Activated T-helper 1 cell treated with anti-CD3 and anti-CD28 coated beads, Interleukin-2, amount 50 U/mL, for 16 hours (primary cell): Measurements from ENCODE around the gene ERAS.

Experiments
- DNase-seq, 2 donors: peaks; one replicate each; pipeline ENCODE4 v3.0.0-alpha.2; 2020; ENCODE audit warnings: low read depth in 1 of 2, low spot score in 1 of 2

Gene ERAS, protein sequence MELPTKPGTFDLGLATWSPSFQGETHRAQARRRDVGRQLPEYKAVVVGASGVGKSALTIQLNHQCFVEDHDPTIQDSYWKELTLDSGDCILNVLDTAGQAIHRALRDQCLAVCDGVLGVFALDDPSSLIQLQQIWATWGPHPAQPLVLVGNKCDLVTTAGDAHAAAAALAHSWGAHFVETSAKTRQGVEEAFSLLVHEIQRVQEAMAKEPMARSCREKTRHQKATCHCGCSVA

DNA sequence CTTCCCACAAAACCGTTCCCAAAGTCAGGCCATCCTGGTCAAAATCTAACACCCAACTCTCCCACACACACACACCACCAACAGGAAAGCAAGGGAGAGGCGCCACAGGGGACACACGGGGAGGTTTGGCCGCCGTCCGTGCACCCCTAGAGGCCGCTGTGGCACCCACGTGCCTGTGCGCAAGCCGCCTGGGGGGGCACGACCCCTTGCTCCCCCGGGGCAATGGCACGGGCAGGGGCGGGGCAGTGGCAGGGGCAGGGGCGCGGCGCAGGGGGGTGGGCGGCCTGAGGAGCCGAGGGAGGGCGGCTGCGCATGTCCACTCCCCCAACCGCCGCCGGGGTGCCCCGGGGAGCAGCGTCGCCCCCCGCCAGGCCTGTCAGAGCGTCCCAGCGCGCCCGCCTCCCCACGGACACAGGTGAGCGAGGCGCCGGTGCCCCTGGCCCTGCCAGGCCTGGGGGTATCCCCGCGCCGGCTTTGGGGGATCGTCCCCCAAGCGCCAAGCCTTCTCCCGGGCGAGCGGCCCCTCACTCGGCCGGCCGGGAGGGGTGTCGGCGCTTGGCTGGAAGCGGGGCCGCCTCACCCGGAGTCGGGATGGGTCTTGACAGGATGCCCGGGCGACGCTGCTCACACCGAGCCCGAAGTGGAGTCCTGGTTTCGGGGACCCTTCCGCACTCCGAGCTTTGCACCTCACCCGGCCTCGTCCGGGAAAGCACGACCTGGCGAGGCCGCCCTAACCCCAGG lies at the start of gene ERAS:
TSS of gene ERAS (plus strand) at position 379 of the 741 bp plus-strand sequence. CDS start 2,611 bp downstream, outside the sequence.
- no peak for DNase-seq

DNA sequence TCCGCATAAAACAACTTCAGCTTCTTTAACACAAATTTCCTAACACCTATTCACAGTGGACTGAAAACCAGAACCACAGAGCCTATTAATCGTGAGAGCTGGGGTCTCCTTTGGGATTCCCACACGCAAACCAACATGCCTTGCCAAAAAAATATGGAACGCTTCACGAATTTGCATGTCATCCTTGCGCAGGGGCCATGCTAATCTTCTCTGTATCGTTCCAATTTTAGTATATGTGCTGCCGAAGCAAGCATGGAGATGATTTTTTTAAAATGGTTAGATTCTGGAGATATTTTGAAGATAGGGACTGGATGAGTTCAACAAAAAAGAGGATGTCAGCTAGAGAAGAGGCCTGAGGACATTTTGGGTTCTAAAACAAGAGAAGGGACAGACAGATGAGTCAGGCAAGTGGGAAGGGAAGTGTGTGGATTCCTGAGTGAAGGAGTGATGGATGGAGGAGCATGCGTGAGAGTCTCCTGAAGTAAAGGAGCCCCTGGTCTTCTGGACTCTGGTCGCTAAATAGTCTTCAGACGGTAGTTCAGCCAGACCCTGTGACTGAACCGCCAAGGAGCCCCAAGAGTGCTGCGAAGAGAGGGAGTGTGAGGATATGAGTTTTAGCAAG lies 49.4 kb upstream of the ERAS start:
- no peak for DNase-seq

GRCh38 chrX:48779399-48779798 lies 46.9 kb upstream of the ERAS start:
- DNase-seq: no peak

GRCh38 chrX:48781705-48782104 lies 44.6 kb upstream of the ERAS start:
- no peak for DNase-seq

DNA sequence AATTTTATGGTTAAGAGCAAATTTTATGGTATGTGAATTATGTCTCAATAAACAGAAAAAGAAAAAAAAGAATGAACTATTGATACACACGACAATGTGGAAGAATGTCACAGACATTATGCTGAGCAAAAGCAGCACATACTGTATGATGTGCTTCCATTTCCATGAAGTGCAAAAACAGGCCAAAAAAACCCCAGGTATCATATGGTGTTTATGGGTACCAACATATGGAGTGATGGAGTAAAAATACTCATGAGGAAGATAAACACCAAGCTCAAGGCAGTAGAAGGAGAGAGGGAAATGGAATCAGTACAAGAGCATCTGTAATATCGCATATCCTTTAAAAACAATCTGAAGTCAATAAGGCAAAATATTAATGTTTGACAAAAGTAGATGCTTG lies 44.1 kb upstream of the ERAS start:
- no peak for DNase-seq

- no peak for DNase-seq
These were observed 43.5 kb upstream of the ERAS start for GRCh38 chrX:48782795-48783194.

DNA sequence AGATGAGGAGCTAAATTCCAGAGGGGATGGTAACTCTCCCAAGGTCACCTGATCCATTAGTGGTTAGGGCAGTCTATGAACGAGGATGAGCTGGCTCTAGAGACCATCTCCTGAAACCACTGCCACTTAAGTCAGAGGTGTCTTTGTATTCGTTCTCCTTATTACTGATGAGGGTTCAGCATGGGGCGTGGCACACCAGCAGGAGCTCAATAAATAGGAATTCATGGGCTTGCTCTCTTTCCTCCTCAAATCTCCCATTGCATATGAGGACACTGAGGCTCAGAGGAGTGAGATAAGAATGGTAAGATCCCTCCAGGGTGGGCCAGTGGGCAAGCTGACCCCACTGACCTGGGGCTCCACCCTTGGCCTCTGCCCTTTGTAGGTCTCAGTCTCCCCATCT lies 41.6 kb upstream of the ERAS start:
- no peak for DNase-seq

DNA sequence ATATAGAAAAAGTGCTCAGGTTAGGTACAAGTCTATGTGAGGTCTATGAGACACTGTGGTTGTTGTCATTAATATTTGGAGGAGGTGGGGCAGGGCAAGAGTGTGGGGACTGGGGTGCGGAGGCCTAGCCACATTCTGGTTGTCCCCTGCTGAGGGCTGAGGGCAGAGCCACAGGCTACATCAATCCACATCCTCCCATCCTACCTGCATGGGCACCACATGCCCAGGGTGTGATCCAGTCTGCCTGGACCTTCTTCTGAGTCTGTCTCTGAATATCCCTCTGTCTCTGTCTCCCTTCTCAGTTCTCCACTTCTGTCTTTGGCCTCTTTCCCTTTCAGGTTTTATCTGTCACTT lies 41.1 kb upstream of the ERAS start:
- no peak for DNase-seq

GRCh38 chrX:48785540-48786214 lies 40.6 kb upstream of the ERAS start:
- no peak for DNase-seq

DNA sequence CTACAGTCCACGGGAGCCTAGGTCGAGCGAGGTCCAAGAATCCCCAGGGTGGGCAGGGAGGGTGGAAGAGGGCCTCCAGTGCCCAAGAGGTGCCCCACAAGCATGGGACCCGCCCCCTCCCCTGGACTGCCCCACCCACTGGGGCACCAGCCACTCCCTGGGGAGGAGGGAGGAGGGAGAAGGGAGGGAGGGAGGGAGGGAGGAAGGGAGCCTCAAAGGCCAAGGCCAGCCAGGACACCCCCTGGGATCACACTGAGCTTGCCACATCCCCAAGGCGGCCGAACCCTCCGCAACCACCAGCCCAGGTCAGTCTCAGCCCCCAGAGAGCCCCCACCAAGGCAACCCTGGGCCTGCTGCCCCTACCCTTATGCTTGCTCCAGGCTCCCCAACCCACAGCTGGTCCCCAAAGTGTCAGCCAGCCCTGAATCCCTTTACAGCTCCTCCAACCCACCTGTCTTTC lies 39.9 kb upstream of the ERAS start, which contains the start of gene GATA1:
TSS of gene GATA1 (plus strand) at position 250 of the 460 bp plus-strand sequence. CDS start 4,520 bp downstream, outside the sequence.
- no peak for DNase-seq

DNA sequence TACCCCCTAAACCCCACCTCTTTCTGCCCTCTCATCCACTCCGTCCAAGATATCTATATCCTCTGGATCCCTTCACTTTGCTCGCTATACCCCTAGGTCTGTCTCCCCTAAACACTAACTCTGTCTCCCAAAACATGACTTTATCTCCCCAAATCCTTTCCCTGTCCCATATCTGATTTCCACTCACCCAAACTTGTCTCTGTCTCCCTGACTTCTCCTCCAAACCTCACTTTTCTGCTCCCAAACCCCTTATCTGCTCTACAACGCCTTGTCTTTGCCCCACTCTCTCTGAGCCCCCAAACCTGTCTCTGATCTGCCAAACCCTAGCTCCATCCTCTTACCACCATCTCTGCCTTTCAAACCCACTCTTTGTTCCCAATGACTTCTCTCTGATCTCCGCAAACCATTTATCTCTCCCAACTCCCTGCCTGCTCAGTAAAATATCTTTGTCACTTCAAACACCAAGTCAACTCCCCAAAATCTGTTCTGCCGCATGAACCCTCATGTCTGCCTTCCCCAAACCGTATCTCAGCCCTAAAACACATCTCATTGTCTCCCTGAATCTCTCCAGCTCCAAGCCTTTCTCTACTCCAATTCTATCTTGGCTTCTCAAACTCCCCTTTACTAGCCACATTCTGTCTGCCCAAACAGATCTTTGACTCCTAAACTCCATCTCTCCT lies 39.3 kb upstream of the ERAS start:
- DNase-seq: no peak

DNA sequence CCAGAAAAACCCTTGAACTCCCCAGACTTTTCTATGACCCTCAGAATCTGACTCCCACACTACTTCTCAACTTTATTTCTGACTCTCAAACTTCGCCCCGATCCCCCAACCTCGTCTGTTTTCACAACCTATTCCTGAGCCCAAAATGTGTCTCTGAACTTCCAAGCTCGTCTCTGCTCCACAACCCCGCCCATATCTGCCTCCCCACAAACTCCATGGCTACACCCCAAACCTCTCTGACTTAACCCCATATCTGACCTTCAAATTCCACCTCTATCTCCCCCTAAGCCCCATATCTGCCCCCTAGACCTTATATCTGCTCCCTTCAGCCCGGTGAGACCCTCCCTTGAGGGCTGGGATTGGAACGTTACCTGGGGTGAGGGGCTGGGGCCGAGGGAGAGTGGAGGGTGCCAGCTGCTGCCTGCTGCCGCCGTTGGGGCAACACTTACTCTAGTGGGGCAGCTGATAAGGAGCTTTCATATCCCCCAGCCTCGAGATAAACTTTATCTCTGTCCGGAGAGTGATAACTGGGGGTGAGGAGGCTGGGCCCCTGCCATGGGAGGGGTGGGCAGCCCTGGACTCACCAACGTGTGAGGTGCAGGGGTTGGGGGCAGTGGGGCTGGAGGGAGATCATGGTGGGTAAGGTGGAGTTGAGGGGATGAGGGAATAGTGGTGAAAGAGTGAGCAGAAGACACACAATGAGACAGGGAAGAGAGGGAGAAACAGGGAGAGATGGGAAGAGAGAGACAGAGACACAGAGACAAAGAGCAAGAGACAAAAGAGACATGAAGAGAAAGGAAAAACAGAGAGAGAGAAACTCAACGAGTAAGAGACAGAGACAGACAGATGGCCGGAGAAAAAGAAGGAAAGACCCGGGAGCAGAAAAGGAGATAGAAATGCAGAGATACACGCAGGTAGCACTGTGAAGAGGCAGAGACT lies 38.5 kb upstream of the ERAS start:
- DNase-seq: no peak

DNA sequence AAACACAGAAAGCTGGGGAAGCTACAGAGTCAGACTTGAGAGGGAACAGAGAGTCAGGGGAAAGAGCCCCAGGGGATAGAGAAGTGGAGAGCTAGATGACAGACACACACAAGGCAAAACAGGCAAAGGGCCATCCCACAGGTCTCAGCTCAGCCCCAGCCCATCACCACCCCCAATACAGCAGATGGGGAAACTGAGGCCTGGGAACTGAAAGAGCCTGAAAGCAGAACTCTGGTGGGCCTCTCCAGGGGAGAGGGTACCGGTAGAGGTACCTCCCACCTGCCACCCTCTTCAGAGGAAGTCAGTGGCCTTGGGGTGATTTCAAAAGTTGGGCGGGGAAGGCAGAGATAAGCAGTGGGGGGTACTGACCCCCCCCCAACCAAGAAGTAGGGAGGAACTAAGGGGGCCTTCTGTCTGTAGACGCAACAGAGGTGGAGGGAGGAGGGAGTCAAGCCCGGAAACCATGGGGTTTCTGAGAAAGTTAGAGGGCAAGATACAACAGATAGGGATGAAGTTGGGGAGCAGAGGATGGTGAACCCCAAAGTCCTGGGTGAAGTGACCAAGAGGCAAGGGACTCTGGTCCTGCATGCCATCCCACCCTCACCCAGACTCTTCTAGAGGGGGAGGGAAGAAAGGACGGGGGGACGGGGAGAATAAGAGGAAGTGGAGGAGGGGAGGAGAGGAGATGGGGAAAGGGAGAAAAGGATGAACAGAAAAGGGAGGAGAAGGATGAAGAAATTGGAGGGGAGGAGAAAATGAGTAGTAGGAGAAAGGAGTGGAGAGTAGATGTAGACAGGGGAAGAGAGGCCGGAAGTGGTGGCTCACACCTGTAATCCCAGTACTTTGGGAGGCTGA lies 36.7 kb upstream of the ERAS start:
- no peak for DNase-seq

DNA sequence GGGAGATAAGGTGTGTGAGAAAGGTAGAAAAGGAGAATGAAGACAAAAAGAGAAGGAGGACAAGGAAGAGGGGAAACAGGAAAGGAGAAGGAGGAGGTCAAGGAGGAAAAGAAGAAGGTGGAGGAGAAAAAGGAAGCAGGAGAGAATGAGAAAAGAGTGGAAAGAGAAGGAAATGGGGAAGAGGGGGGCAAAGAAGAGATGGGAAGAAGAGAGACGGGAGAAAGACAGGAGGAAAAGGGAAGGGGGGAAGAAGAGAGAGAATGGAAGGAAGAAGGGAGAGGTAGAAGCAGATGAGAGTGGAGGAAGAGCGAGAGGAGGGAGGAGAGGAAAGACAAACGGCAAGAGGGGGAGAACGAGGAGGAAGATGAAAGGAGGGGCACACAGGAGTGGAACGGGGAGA lies 35.8 kb upstream of the ERAS start:
- no peak for DNase-seq

DNA sequence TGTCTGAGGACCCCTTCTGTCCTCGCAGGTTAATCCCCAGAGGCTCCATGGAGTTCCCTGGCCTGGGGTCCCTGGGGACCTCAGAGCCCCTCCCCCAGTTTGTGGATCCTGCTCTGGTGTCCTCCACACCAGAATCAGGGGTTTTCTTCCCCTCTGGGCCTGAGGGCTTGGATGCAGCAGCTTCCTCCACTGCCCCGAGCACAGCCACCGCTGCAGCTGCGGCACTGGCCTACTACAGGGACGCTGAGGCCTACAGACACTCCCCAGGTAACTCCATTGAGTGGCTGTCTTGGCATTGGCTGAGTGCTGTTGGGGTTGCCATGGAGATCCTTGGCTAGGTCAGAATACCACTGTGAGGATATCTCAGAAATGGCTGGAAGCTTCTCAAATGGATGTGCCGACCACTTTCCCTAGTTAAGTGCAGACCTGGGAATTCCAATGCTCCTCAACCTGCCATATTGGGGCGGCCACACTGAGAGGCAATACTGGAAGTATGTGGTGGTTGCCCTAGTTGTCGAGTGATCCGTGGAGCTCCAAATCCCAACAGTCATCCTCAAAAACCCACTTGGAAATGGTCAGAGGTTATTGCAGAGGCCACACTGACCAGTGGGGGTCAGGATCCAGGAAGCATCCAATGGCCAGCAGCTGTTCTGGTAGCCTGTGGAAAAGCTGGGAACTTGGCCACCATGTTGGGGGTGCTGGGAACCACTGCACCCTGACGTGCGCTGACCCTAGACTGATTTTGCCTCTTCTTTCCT lies 35.1 kb upstream of the ERAS start:
- no peak for DNase-seq

DNA sequence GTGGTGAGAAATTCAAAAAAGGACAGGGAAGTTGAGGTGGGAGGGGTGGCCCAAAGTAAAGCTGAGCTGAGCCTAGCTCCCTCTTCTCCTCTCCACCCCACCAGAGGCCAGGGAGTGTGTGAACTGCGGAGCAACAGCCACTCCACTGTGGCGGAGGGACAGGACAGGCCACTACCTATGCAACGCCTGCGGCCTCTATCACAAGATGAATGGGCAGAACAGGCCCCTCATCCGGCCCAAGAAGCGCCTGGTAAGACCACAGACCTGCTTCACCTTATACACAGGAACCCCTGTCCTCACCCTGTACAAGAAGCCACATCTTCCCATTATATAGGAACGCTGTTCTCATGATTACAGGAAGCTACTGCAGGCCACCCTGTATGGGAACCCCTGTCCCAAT lies 34.1 kb upstream of the ERAS start:
- no peak for DNase-seq

DNA sequence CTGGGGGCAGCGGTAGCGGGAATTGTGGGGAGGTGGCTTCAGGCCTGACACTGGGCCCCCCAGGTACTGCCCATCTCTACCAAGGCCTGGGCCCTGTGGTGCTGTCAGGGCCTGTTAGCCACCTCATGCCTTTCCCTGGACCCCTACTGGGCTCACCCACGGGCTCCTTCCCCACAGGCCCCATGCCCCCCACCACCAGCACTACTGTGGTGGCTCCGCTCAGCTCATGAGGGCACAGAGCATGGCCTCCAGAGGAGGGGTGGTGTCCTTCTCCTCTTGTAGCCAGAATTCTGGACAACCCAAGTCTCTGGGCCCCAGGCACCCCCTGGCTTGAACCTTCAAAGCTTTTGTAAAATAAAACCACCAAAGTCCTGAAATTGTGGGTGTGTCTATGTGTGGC lies 32.4 kb upstream of the ERAS start:
- DNase-seq: no peak

- no peak for DNase-seq
These were observed 31.9 kb upstream of the ERAS start for GRCh38 chrX:48794340-48794910.
